PC-3 (cell line): ENCODE data around the gene JAKMIP1. TPM values are rescaled to one million over a fixed set of nuclear protein-coding genes. Genes with fewer than 3 reads are reported as not detected.

Experiments
- ATAC-seq: fragments of 200-7000 bp; cut with Tn5 transposase; 2 replicates; pipeline ENCODE4 v1.9.1; 2020; ENCODE audit warnings: mild to moderate bottlenecking, moderate library complexity
- BruUV-seq: library from RNA; stranded (reverse); fragments of 400-500 nt; replicated peaks from 2 replicates; lab custom pipeline; 2021; lab: Mats Ljungman, UMichigan
- CTCF ChIA-PET: fragments of 300-600 bp; sonication (Branson Sonifier 250); formaldehyde crosslinking; loops from one replicate; lab custom pipeline; 2022; ENCODE audit warnings: antibody characterized with exemption; lab: Charles Lee
- POLR2A ChIA-PET: fragments of 300-600 bp; sonication (Branson Sonifier 250); formaldehyde crosslinking; loops from one replicate; lab custom pipeline; 2022; ENCODE audit warnings: antibody characterized with exemption; ENCODE audit not compliant: unreplicated experiment; lab: Charles Lee
- DNase-seq: peaks from one replicate; pipeline ENCODE4 v3.0.0-alpha.2; 2015
- H2AFZ ChIP-seq: fragments of 300-600 bp; sonication (generic); 2 replicates; pipeline ENCODE4 v1.6.0; 2016; ENCODE audit warnings: antibody characterized with exemption, low read length
- H3F3A ChIP-seq: fragments of 300-600 bp; sonication (generic); one replicate; pipeline ENCODE4 v1.6.0; 2017; ENCODE audit warnings: antibody characterized with exemption, low read length, control low read depth, mild to moderate bottlenecking; ENCODE audit not compliant: unreplicated experiment
- H3K27ac ChIP-seq: fragments of 300-600 bp; sonication (generic); 2 replicates; pipeline ENCODE4 v1.5.1; 2016; ENCODE audit warnings: mild to moderate bottlenecking, low read length
- H3K27me3 ChIP-seq: fragments of 300-600 bp; sonication (generic); 2 replicates; pipeline ENCODE4 v1.6.1; 2016; ENCODE audit warnings: low read length, mixed read lengths
- H3K36me3 ChIP-seq: fragments of 300-600 bp; sonication (generic); 2 replicates; pipeline ENCODE4 v1.6.1; 2016; ENCODE audit warnings: low read depth, mixed run types, low read length, mixed read lengths
- H3K4me1 ChIP-seq: fragments of 300-600 bp; sonication (generic); 2 replicates; pipeline ENCODE4 v1.5.1; 2016; ENCODE audit warnings: low read length; ENCODE audit not compliant: insufficient read depth
- H3K4me2 ChIP-seq: fragments of 300-600 bp; sonication (generic); 2 replicates; pipeline ENCODE4 v1.6.0; 2016; ENCODE audit warnings: low read length
- H3K4me3 ChIP-seq: fragments of 300-600 bp; sonication (generic); 2 replicates; pipeline ENCODE4 v1.5.1; 2016; ENCODE audit warnings: mild to moderate bottlenecking, low read length, mixed read lengths
- H3K79me2 ChIP-seq: fragments of 300-600 bp; sonication (generic); 2 replicates; pipeline ENCODE4 v1.6.1; 2017; ENCODE audit warnings: low read length, mixed read lengths
- H3K9ac ChIP-seq: fragments of 300-600 bp; sonication (generic); 2 replicates; pipeline ENCODE4 v1.6.0; 2016; ENCODE audit warnings: mild to moderate bottlenecking, low read length
- H3K9me2 ChIP-seq: fragments of 300-600 bp; sonication (generic); replicated peaks from 2 replicates; pipeline ENCODE4 v1.6.1; 2016; ENCODE audit warnings: mixed run types, low read length, mixed read lengths
- H3K9me3 ChIP-seq: fragments of 300-600 bp; sonication (generic); 2 replicates; pipeline ENCODE4 v1.6.1; 2016; ENCODE audit warnings: low read length, mixed read lengths
- H4K20me1 ChIP-seq: fragments of 300-600 bp; sonication (generic); 2 replicates; pipeline ENCODE4 v1.6.1; 2016; ENCODE audit warnings: low read length, mixed read lengths
- CTCF ChIP-seq: fragments of 300-600 bp; sonication (generic); conservative IDR thresholded peaks from 2 replicates; pipeline ENCODE4 v1.5.1; 2017; ENCODE audit warnings: antibody characterized with exemption, low read depth, mild to moderate bottlenecking, low read length
- EZH2 ChIP-seq: fragments of 300-600 bp; sonication (generic); IDR thresholded peaks from one replicate; pipeline ENCODE4 v1.6.1; 2017; ENCODE audit warnings: antibody characterized with exemption, mild to moderate bottlenecking, low read length; ENCODE audit not compliant: unreplicated experiment
- EZH2phosphoT487 ChIP-seq: fragments of 300-600 bp; sonication (generic); IDR thresholded peaks from 2 replicates; pipeline ENCODE4 v1.6.1; 2018; ENCODE audit warnings: mild to moderate bottlenecking, antibody characterized with exemption, low read length, borderline replicate concordance
- intact Hi-C: fragments of 100-400 bp; cut with micrococcal nuclease; formaldehyde crosslinking; loops from 2 replicates; pipeline ENCODE4 v1.9.0; 2023
- total RNA-seq: library from RNA; depleted of rRNA; stranded (reverse); fragments of >200 nt; gene quantifications from 2 replicates; pipeline ENCODE4 v1.2.3, GENCODE V29; 2014

Gene JAKMIP1
- total RNA-seq, 1 experiment from 2014 or later = 0.04 TPM

GRCh38 chr4:6172927-6173200 lies 27.5 kb downstream of the JAKMIP1 start:
- Histone ChIP-seq H3K4me3 (no peak overlapping the region), H3K27me3 (no peaks in the 10 kb centered on the region), H3K4me2 (no peak overlapping the region), H2AFZ (no peak overlapping the region), H4K20me1 (no peaks in the 10 kb centered on the region), H3K79me2 (no peaks in the 10 kb centered on the region), H3K9me2 (no peaks in the 10 kb centered on the region), H3K9ac (no peak overlapping the region), H3K9me3 (no peaks in the 10 kb centered on the region), H3K4me1 (no peaks in the 10 kb centered on the region), H3K36me3 (no peaks in the 10 kb centered on the region), H3F3A (no peaks in the 10 kb centered on the region), H3K27ac (no peak overlapping the region)
- DNase-seq (no peak), ATAC-seq (no peak)
- ChIA-PET POLR2A (no interaction called here), CTCF (no interaction called here)
- no peak for TF ChIP-seq CTCF
- TF ChIP-seq EZH2 = no peak
- no peak for TF ChIP-seq EZH2phosphoT487
- no TSS peak for BruUV-seq
- intact Hi-C loops = no loop called here

- no peaks in the 10 kb centered on the region for H3K9me3 ChIP-seq
- H3K4me3 ChIP-seq = no peak overlapping the region
- H3K9ac ChIP-seq = no peak overlapping the region
- no TSS peak for BruUV-seq
- no peaks in the 10 kb centered on the region for H3K36me3 ChIP-seq
- no peaks in the 10 kb centered on the region for H3K9me2 ChIP-seq
- TF ChIP-seq EZH2 = no peak
- TF ChIP-seq EZH2phosphoT487 = no peak
- no peak for TF ChIP-seq CTCF
- ChIA-PET CTCF (no interaction called here), POLR2A (no interaction called here)
- H3K27ac ChIP-seq = no peak overlapping the region
- no peak overlapping the region for H2AFZ ChIP-seq
- H3K4me1 ChIP-seq = no peaks in the 10 kb centered on the region
- no peaks in the 10 kb centered on the region for H4K20me1 ChIP-seq
- no peak overlapping the region for H3K4me2 ChIP-seq
- ATAC-seq = no peak
- H3F3A ChIP-seq = no peaks in the 10 kb centered on the region
- no peaks in the 10 kb centered on the region for H3K27me3 ChIP-seq
- intact Hi-C loops = no loop called here
- no peaks in the 10 kb centered on the region for H3K79me2 ChIP-seq
- DNase-seq = no peak
Observed at GRCh38 chr4:6172093-6172926, 28.0 kb downstream of the JAKMIP1 start.

GRCh38 chr4:6169239-6169638 lies 31.1 kb downstream of the JAKMIP1 start:
- no peaks in the 10 kb centered on the region for H3K9me3 ChIP-seq
- no peak overlapping the region for H3K4me2 ChIP-seq
- H3F3A ChIP-seq = no peaks in the 10 kb centered on the region
- no TSS peak for BruUV-seq
- H4K20me1 ChIP-seq = no peaks in the 10 kb centered on the region
- H3K27ac ChIP-seq = no peak overlapping the region
- intact Hi-C loops = no loop called here
- ATAC-seq = no peak
- no peak overlapping the region for H2AFZ ChIP-seq
- no peak overlapping the region for H3K4me3 ChIP-seq
- ChIA-PET POLR2A (no interaction called here), CTCF (no interaction called here)
- no peak for DNase-seq
- H3K9me2 ChIP-seq = no peaks in the 10 kb centered on the region
- H3K4me1 ChIP-seq = no peaks in the 10 kb centered on the region
- no peaks in the 10 kb centered on the region for H3K27me3 ChIP-seq
- no peaks in the 10 kb centered on the region for H3K79me2 ChIP-seq
- H3K36me3 ChIP-seq = no peaks in the 10 kb centered on the region
- no peak overlapping the region for H3K9ac ChIP-seq
- no peak for TF ChIP-seq EZH2
- TF ChIP-seq CTCF = no peak
- TF ChIP-seq EZH2phosphoT487 = no peak
